ENCODE measurements around the gene MTHFR.

DNA sequence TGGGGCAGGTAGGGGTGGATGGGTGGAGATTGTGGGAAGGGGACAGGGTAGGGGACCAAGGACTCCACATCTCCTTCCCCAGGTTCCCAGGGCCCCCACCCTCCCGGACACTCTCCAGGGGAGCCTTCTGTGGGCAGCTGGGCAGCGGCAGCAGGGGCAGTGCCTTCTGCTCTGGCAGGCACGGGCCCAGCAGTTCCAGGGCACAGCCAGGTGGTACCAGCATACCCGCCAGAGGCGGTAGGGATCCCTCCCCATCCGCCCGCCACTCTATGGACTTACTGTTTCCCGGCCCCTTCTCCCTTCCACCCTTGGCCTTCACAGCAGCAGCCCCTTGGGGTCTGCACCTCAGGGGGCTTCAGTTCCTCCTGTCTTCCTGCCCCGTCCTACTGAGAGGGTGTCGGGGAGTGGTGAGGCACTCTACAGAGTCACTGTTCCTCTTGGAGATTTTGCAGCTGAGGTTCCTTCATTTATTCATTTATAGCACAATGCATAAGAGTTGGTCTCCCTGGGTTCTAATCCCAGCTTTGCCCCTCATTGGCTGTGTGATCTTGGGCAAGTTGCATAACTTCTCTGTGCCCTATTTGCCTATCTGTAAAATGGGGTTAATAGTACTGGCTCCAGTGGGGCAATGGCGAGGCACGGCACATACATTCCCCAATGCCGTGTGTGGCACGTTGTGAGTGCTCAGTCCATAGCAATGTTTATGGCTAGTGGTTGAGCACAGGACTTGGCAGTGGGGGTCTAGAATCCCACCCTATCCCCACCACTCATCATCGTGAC, 26.7 kb downstream of the MTHFR start:
- TF ChIP-seq, protein P1, sequence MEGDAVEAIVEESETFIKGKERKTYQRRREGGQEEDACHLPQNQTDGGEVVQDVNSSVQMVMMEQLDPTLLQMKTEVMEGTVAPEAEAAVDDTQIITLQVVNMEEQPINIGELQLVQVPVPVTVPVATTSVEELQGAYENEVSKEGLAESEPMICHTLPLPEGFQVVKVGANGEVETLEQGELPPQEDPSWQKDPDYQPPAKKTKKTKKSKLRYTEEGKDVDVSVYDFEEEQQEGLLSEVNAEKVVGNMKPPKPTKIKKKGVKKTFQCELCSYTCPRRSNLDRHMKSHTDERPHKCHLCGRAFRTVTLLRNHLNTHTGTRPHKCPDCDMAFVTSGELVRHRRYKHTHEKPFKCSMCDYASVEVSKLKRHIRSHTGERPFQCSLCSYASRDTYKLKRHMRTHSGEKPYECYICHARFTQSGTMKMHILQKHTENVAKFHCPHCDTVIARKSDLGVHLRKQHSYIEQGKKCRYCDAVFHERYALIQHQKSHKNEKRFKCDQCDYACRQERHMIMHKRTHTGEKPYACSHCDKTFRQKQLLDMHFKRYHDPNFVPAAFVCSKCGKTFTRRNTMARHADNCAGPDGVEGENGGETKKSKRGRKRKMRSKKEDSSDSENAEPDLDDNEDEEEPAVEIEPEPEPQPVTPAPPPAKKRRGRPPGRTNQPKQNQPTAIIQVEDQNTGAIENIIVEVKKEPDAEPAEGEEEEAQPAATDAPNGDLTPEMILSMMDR (IDR thresholded peaks at IDR 0.05; ENCODE audit: insufficient read depth, low read length) = no peak
- TF ChIP-seq SPI1 (IDR thresholded peaks at IDR 0.05; ENCODE audit: borderline replicate concordance, low read depth) (no peak), GABPA (IDR thresholded peaks at IDR 0.05; ENCODE audit: low read depth) (no peak)

Measured in HL-60 (cell line).